ENCODE data around the gene HES1.
"Not testable (repeated sequence)": the region's sequence is repeated elsewhere in the genome, so short reads cannot be mapped to it uniquely, and the experiment has no call there.

Gene HES1

GRCh38 chr3:194128919-194129295, 7.0 kb upstream of the HES1 start:
- DNase-seq, result not testable (repeated sequence)

- DNase-seq, result no peak
Observed at GRCh38 chr3:194129581-194130133, 6.3 kb upstream of the HES1 start.

DNA sequence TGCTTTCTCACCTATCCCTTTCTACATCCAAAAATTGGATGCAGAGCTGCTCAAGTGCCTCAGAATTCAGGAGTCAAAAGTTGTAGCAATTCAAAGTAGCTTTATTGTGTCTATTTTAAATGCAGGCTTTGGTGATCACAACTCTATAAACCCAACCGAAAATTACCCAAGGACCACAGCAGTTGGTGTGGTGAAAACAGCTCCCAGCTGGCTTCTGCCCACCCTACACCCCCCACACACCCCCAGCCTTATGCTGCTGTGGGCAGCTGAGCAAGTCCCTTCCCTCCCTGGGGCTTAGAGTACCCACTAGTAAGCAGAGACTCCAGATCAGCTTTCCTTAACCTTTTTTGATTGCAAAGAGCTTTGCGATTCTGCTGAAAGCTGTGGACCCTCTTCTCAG, 5.8 kb upstream of the HES1 start:
- no peak for DNase-seq

GRCh38 chr3:194130807-194131589, 5.0 kb upstream of the HES1 start:
- no peak for DNase-seq

GRCh38 chr3:194132465-194133286, 3.3 kb upstream of the HES1 start:
- no peak for DNase-seq

GRCh38 chr3:194133661-194134230, 2.2 kb upstream of the HES1 start:
- DNase-seq, result no peak

DNA sequence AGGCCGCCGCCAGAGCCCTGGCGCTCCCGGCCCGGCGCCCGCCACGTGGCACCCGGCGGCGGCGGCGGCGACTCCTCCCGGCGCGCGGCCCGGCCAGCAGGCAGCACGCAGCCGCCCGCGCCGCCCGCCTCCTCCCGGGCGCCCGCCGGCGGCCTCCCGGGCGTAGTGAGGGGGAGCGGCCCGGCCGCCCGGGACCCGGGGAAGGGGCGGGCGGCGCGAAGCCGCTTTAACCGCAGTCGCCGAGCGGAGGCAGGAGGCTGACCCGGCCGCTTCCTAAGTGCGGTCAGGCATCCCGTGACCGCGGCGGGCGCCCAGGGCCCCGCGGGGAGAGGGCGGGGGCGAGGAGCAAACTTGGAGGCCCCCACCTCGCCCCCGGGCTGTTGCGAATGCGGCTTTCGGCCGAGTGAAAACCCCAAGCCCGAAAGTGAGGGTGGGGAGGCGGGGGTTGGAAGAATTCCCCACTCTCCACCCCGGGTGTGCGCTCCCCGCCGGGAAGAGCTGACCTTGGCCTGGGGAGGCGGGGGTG, 1.7 kb upstream of the HES1 start:
- DNase-seq, result no peak

- DNase-seq, result no peak
Observed at GRCh38 chr3:194134757-194135515, 1.0 kb upstream of the HES1 start.

- DNase-seq, result no peak
Observed at GRCh38 chr3:194135516-194135805, 487 bp upstream of the HES1 start.

DNA sequence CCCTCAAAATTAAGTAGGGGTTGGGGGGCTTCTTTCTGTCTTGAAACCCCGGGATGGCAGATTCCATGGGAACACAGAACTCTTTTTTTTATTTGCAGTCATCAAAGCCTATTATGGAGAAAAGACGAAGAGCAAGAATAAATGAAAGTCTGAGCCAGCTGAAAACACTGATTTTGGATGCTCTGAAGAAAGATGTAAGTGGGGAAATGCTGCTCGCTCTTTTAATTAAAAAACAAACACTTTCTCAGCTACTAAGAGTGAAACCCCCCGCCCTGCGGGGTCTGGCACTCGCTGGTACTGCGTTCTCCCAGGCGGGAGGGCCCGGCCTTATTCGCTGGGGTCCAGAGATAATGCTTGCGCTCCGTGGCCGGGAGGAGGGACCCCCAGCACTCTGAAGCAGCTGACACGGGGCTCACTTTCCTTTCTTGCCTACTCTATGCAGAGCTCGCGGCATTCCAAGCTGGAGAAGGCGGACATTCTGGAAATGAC, 615 bp downstream of the HES1 start:
- DNase-seq, result no peak

- no peak for DNase-seq
Observed at GRCh38 chr3:194137008-194137505, 1.1 kb downstream of the HES1 start.

- DNase-seq, result no peak
Observed at GRCh38 chr3:194137506-194138474, 1.8 kb downstream of the HES1 start.

GRCh38 chr3:194138732-194139070, 2.8 kb downstream of the HES1 start:
- DNase-seq, result no peak

DNA sequence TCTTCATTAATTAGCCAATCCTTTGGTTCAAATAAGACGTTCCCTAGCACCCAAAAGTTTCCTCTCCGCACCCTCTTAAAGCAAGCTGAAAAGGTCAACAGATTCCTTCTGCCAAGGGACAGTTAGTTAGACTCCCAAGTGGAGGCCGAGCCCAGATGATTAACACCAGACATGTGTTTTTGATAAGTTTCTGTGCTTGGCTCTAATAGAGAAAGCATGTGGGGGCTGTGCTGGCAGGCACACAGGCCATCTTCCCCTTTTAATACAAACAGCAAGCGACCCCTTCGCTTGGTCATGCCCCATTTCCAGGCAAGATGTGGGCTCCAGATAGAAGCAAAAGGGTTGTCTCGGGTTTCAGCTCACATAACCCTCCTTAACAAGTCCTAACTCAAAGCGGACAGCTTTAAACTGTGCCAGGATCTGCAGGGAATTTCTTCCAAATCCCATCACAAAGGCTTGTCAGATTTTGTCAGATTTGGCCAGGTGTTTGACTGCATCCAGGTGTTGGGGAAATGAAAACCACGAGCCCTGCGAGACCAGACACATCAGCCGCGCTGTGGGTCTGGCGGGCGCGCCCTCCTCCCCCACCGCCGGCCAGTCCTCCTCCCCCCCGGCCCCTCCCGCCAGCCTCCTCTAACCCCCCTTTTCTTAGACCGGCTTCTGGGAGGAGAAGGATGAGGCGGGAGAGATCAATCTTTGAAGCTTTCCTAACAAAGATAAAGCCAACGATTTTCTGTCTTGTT, 3.3 kb downstream of the HES1 start:
- no peak for DNase-seq

DNA sequence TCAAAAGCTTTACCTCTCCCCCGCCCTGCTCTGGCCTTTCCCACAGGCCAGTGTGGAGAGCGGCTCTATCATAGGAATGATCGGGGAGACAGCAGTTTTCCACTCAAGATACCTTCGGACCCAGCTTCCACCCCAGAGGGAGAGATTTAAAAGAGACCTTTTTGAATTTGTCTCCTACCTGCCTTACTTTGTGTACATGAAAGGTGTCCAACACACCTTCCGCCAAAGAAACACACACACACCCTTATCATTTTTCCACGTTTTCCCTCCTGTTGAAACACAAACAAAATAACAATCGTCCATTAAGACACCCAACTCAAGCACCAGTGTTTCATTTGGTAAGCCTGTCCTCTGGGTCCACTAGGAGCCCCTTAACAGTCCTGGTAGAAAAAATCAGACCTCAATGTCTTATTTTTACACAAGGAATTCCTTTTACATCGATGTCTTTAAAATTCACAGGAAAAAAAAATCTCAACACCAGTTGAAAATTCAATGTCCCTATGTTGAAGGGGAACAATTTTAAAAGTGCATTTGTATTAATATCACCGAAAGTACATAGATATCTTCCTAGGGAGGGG, 4.0 kb downstream of the HES1 start:
- DNase-seq, result no peak

DNA sequence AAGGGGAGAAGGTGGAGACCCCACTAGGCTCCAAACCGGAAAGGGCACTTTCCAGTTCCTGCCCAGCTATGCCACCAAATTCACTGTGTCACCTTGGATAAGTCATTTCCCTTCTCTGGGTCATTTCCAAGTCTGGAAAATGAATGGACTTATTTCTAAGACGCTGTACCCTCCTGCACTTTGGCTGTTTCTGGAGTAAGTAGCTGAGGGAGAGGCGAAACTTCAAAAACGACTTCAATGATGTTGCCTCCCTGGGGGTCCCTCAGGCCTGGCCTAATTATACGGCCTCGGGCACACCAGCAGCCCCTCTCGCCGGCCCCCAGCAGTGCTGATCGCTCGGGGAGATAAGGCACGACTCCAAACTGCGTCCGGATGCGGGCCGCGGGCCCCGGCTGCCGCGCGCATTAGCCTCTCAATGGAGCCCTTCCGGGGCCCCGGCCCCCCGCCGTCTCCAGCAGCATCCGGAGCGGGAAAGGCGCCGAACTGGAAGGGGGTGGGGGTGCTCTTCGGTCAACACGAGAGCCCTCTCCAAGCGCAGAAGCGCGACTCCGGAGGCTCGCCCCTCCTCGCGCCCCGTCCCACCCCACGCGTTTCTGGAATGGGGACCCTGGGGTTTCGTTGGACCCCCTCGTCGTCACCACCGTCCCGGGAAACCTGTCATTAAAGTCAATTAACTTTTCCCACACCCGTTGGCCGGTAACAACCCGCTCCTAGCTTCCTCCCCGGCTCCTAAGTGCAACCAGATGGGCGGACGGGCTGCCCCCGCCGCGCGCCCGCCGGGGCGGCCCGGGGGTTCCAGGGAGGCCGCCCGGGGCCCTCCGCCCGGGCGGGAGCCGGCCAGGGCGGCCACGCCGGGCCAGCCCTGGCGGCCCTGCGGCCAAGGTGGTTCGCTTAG, 4.8 kb downstream of the HES1 start:
- no peak for DNase-seq

DNA sequence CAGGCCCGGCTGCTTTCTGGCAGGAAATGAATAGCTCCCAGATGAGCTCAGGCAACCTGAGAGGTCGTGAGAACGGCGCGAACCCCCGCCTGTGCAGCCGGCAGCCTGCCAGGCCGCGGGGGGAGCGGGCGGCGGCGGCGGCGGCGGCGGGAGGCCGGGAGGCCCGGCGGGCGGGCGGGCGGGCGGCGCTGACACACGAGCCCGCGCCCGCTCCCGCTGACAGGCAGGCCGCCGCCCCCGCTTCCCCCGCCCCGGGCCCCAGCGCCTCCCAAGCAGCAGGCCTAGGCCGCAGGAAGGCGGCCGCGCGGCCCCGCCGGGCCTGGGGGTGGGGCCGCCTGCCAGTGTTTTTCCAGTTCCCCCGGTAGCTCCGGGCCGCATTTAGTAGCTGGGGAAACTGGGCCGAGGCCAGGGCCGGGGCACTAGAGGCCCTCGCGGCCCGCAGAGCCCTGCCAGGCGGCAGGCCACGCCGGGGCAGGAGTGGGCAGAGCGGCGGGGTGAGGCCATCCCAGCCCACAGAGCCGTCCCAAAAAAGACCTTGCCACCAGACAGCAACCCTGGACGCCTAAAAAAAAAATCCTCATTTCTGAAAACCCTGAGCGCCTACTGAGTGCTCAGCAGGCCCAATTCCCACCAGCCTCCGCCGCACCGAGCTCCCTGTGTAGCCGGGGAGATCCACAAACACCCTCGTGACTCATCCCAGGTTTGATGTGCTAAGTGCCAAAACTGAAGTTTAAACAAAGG, 5.6 kb downstream of the HES1 start:
- DNase-seq, result no peak

GRCh38 chr3:194142156-194142910, 6.4 kb downstream of the HES1 start:
- no peak for DNase-seq
